HG03135 (cell line): Measurements from ENCODE around the gene TRPM3.

Source experiments
- ATAC-seq: cut with Tn5 transposase; IDR thresholded peaks from one replicate; pipeline ENCODE4 v1.9.1; 2021; ENCODE audit warnings: mild to moderate bottlenecking, moderate library complexity; ENCODE audit not compliant: unreplicated experiment

TRPM3 gene

DNA sequence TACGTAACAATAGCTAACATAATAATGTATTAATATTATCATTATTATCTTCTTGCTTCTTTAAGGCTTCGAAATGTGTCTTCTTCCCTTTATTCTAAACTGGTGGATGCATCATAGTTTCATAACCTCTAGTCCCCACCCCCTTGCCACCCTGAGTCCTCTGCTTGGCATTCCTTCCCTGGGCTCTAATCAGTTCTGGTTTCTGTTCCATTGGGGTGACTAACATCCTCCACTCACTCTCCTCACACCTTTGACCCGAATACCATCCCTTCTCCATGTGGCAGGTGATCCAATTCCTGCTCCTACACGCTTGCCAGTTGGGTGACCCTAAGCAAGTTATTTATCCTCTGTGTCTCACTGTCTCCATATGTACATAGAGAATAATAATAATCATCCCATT lies 286.1 kb downstream of the TRPM3 start:
- no peak for ATAC-seq

- no peak for ATAC-seq
Measured at GRCh38 chr9:70832492-70832891, 288.9 kb downstream of the TRPM3 start.

- ATAC-seq: no peak
Measured at GRCh38 chr9:70830618-70831017, 290.8 kb downstream of the TRPM3 start.

GRCh38 chr9:70829591-70830265 lies 291.7 kb downstream of the TRPM3 start:
- no peak for ATAC-seq

DNA sequence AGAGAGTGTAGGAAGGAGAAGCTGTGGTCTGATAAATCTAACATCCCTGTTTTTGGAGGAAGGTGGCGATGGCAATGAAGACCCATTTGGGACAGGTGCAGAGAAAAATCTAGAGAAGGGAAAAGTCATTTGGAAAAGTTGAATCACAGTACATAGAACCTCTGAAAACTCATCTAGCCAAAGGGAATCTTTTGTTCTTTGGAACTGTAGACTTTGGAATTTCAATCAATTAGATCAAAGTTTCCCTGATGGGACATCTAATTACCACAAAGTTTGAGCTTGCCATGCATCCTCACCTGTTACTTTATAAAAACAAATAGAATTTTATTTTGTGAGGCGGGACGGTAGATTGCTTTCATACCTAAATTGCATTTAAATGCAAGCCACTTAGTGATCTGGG lies 294.9 kb downstream of the TRPM3 start:
- no peak for ATAC-seq

- no peak for ATAC-seq
Measured at GRCh38 chr9:70823284-70823683, 298.1 kb downstream of the TRPM3 start.

DNA sequence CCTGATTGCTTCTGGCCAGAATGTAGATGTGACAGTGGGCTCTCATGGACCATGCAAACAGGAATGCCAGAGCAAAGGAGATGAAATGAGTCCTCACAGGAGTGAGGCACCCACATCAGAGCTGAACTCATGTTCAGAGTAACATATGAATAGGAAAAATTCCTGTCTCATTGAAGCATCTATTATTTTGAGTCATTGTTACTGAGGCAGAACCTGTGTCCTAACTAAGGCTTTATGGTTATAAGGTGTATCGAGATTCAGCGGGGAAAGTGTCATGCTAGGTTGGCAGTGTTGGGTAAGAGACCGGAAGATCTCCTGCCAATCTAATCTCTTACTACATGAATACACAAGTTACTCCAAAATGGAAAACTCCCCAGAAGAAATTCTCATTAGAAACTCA lies 304.1 kb downstream of the TRPM3 start:
- ATAC-seq: no peak

DNA sequence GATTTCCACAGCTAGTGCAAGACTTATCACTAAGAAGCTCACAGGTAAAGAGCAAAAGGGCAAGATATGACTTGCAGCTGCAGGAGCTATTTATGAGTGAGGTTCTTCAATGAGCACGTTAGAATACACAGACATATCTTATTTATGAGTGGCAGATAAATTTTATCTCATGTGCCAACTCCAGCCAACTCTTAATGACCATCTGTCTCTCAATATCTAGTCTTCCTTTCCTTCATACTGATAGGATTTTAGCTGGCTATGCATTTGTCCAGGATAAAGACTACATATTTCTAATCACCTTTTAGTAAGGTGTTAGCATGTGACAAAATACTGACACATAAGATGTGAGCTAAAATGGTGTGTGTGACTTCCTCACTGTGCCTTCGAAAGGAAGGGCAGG lies 304.5 kb downstream of the TRPM3 start:
- ATAC-seq: no peak

- no peak for ATAC-seq
Measured at GRCh38 chr9:70816316-70816715, 305.1 kb downstream of the TRPM3 start.

GRCh38 chr9:70814597-70814996 lies 306.8 kb downstream of the TRPM3 start:
- ATAC-seq: no peak

DNA sequence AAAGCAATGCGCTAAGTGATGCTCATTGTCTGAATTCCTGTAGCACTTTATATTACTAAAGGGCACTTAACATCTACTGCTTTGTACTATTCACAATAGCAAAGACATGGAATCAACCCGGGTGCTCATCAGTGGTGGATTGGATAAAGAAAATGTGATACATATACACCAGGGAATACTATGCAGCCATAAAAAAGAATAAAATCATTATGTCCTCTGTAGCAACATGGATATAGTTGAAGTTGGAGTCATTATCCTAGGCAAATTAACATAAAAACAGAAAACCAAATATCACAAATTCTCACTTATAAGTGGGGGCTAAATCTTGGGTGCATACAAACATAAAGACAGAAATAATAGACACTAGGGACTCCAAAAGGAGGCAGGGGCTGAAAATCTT lies 308.3 kb downstream of the TRPM3 start:
- ATAC-seq: no peak

DNA sequence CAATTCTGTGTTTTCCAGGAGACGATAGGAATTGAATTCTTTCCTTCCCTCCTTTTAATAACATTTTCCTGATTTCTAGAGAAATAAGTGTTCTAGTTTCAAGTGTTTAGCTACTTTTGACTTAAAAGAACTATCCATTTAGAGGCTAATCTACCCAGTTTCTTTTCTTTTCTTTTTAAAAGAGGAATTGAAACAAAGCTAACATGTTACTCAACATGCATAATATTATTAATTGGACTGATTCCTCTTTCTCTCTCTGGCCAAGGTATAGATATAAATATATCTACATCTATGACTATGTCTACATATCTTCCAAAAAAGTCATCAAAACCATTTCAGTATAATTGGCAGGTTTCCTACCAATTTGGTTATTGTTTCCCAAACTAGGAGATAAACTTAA lies 309.8 kb downstream of the TRPM3 start:
- no peak for ATAC-seq

GRCh38 chr9:70806875-70807274 lies 314.5 kb downstream of the TRPM3 start:
- ATAC-seq: no peak

GRCh38 chr9:70805949-70806348 lies 315.5 kb downstream of the TRPM3 start:
- ATAC-seq: no peak

GRCh38 chr9:70802758-70803436 lies 318.5 kb downstream of the TRPM3 start:
- no peak for ATAC-seq

- no peak for ATAC-seq
Measured at GRCh38 chr9:70802206-70802605, 319.2 kb downstream of the TRPM3 start.

DNA sequence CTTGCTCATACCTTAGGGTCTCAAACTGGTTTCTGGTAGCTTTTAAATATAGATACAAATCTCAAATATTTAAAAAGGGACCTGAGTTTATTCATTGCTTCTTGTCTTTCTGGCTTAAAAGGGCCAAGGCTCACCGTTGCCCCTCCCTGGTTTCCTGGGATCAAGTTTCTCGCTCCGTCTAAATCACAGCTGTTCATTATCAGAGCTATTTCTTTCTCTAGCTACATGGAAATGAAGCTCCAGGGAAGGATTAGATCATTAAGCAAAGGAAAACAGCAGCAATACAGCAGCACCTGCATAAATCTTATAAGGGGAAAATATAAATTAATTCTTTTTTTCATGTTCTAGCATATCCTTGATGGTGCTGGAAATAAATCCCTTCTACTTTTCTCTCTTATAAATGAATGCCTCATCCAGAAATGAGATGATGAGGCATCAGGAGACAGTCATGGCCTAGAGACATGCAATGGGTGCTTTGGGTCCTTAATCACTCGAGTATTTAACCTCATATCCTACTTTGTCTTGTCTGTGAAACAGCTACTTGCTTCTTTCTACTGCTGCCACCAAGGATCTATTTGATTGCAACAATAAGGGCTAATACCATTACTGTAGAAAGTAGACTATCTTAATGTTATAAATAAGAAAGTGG lies 320.1 kb downstream of the TRPM3 start:
- no peak for ATAC-seq

GRCh38 chr9:70798018-70798417 lies 323.4 kb downstream of the TRPM3 start:
- no peak for ATAC-seq

GRCh38 chr9:70795841-70796240 lies 325.6 kb downstream of the TRPM3 start:
- ATAC-seq: no peak

- no peak for ATAC-seq
Measured at GRCh38 chr9:70792796-70793195, 328.6 kb downstream of the TRPM3 start.

GRCh38 chr9:70791936-70792335 lies 329.5 kb downstream of the TRPM3 start:
- ATAC-seq: no peak

- no peak for ATAC-seq
Measured at GRCh38 chr9:70789086-70789485, 332.3 kb downstream of the TRPM3 start.
